ENCODE measurements around the gene ADAMTS17.
"Not testable (repeated sequence)": the region's sequence is repeated elsewhere in the genome, so short reads cannot be mapped to it uniquely, and the experiment has no call there.

GRCh38 chr15:100066521-100067280 is 275.1 kb downstream of the ADAMTS17 start:
- TF ChIP-seq, protein P1, sequence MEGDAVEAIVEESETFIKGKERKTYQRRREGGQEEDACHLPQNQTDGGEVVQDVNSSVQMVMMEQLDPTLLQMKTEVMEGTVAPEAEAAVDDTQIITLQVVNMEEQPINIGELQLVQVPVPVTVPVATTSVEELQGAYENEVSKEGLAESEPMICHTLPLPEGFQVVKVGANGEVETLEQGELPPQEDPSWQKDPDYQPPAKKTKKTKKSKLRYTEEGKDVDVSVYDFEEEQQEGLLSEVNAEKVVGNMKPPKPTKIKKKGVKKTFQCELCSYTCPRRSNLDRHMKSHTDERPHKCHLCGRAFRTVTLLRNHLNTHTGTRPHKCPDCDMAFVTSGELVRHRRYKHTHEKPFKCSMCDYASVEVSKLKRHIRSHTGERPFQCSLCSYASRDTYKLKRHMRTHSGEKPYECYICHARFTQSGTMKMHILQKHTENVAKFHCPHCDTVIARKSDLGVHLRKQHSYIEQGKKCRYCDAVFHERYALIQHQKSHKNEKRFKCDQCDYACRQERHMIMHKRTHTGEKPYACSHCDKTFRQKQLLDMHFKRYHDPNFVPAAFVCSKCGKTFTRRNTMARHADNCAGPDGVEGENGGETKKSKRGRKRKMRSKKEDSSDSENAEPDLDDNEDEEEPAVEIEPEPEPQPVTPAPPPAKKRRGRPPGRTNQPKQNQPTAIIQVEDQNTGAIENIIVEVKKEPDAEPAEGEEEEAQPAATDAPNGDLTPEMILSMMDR (IDR thresholded peaks at IDR 0.05) = not testable (repeated sequence)
- not testable (repeated sequence) for TF ChIP-seq EZH2, EZH2phosphoT487 (IDR thresholded peaks at IDR 0.05)

Measured in neural progenitor cell (in vitro differentiated cells).